GM12878 (cell line): Measurements from ENCODE around the gene SLIT1. TPM values are rescaled to one million over a fixed set of nuclear protein-coding genes. Genes with fewer than 3 reads are reported as not detected.

Source experiments
- ATAC-seq: fragments of 200-7000 bp; cut with Tn5 transposase; 3 replicates; pipeline ENCODE4 v1.9.1; 2020; ENCODE audit warnings: mild to moderate bottlenecking, moderate library complexity
- BruUV-seq: library from RNA; stranded (reverse); fragments of 400-500 nt; replicated peaks from 2 replicates; lab custom pipeline; 2021; lab: Mats Ljungman, UMichigan
- CTCF ChIA-PET: fragments of 300-600 bp; sonication (Branson Sonifier 250); formaldehyde crosslinking; extraction: SDS; loops from one replicate; lab custom pipeline; 2021; ENCODE audit warnings: inconsistent platforms; lab: Yijun Ruan, JAX
- POLR2A ChIA-PET: fragments of 350-600 bp; formaldehyde crosslinking; extraction: SDS; loops from one replicate; lab custom pipeline; 2021; ENCODE audit warnings: inconsistent platforms; lab: Charles Lee
- RAD21 ChIA-PET: fragments of 300-600 bp; sonication (Branson Sonifier 250); formaldehyde crosslinking; loops from one replicate; lab custom pipeline; 2023; ENCODE audit warnings: antibody characterized with exemption; ENCODE audit not compliant: unreplicated experiment; lab: Charles Lee
- SMC1A ChIA-PET: fragments of 300-600 bp; sonication (Branson Sonifier 250); formaldehyde crosslinking; loops from one replicate; lab custom pipeline; 2023; ENCODE audit not compliant: unreplicated experiment, uncharacterized antibody; lab: Charles Lee
- DNase-seq: peaks from one replicate; pipeline ENCODE4 v3.0.0-alpha.2; 2011; ENCODE audit warnings: low read depth, low spot score
- FAIRE-seq: peaks from 3 replicates; lab custom pipeline; 2011; peaks lifted over from hg19 to GRCh38; lab: Jason Lieb, UNC
- H2AFZ ChIP-seq: 2 replicates; pipeline ENCODE4 v1.6.0; 2011; ENCODE audit warnings: low read depth, low read length, control low read depth; ENCODE audit not compliant: control insufficient read depth
- H3K27ac ChIP-seq: 2 replicates; pipeline ENCODE4 v1.5.1; 2011; ENCODE audit warnings: control low read depth; ENCODE audit not compliant: control insufficient read depth, insufficient read depth
- H3K27me3 ChIP-seq, 2 experiments: replicated peaks in 1 of 2; 2 replicates each; pipeline versions ENCODE4 v1.6.0 to v1.6.1; 2011; ENCODE audit warnings: low read length in 1 of 2; ENCODE audit not compliant: control insufficient read depth in 2 of 2, insufficient read depth in 2 of 2
- H3K36me3 ChIP-seq, 2 experiments: 2 replicates each; pipeline ENCODE4 v1.5.1; 2011; ENCODE audit warnings: low read length in 1 of 2; ENCODE audit not compliant: control insufficient read depth in 2 of 2, insufficient read depth in 2 of 2
- H3K4me1 ChIP-seq: 2 replicates; pipeline ENCODE4 v1.6.1; 2011; ENCODE audit warnings: mild to moderate bottlenecking, low read length, moderate library complexity, mixed read lengths; ENCODE audit not compliant: control insufficient read depth, insufficient read depth
- H3K4me2 ChIP-seq: 2 replicates; pipeline ENCODE4 v1.6.0; 2011; ENCODE audit warnings: control low read depth; ENCODE audit not compliant: control insufficient read depth, insufficient read depth
- H3K4me3 ChIP-seq: fragments of 200-600 bp; sonication (generic); 2 replicates; pipeline ENCODE4 v1.5.1; 2016
- H3K79me2 ChIP-seq: 2 replicates; pipeline ENCODE4 v1.6.0; 2011; ENCODE audit warnings: low read length; ENCODE audit not compliant: control insufficient read depth, insufficient read depth
- H3K9ac ChIP-seq: 2 replicates; pipeline ENCODE4 v1.8.0; 2011; ENCODE audit warnings: low read length, control low read depth, mixed read lengths; ENCODE audit not compliant: control insufficient read depth, insufficient read depth
- H3K9me3 ChIP-seq: replicated peaks from 3 replicates; pipeline ENCODE4 v1.5.1; 2011; ENCODE audit warnings: mild to moderate bottlenecking, low read length; ENCODE audit not compliant: control insufficient read depth, insufficient read depth
- H4K20me1 ChIP-seq: 2 replicates; pipeline ENCODE4 v1.6.0; 2011; ENCODE audit not compliant: control insufficient read depth, insufficient read depth
- CHD2 ChIP-seq: IDR thresholded peaks from 2 replicates; pipeline ENCODE4 v1.6.1; 2011; ENCODE audit warnings: low read depth, low read length, improper control_type of control experiment, borderline replicate concordance
- CREB1 ChIP-seq: IDR thresholded peaks from 2 replicates; pipeline ENCODE4 v1.6.1; 2012; ENCODE audit warnings: low read depth, mild to moderate bottlenecking, inconsistent platforms
- EED ChIP-seq: sonication (generic); IDR thresholded peaks from 2 replicates; pipeline ENCODE4 v1.6.1; 2016; ENCODE audit warnings: antibody characterized with exemption, low read depth
- EGR1 ChIP-seq, 2 experiments: IDR thresholded peaks; 1 replicate in 1 of 2; 2 replicates in 1 of 2; pipeline ENCODE4 v1.6.1; 2011 to 2012; ENCODE audit warnings: low read depth in 2 of 2, low read length in 2 of 2, borderline replicate concordance in 1 of 2, mild to moderate bottlenecking in 1 of 2, moderate library complexity in 1 of 2
- IRF3 ChIP-seq: fragments of 450-650 bp; IDR thresholded peaks from 2 replicates; pipeline ENCODE4 v1.6.1; 2014; ENCODE audit warnings: mild to moderate bottlenecking
- JUNB ChIP-seq: IDR thresholded peaks from 2 replicates; pipeline ENCODE4 v1.6.1; 2016; ENCODE audit warnings: antibody characterized with exemption, mild to moderate bottlenecking
- NKRF ChIP-seq: fragments of 450-650 bp; conservative IDR thresholded peaks from 2 replicates; pipeline ENCODE4 v1.6.1; 2017; ENCODE audit warnings: mild to moderate bottlenecking, moderate library complexity
- POLR2AphosphoS2 ChIP-seq: IDR thresholded peaks from 2 replicates; pipeline ENCODE4 v1.6.1; 2011; ENCODE audit warnings: low read depth, mild to moderate bottlenecking, low read length, improper control_type of control experiment, moderate library complexity
- SMC3 ChIP-seq: IDR thresholded peaks from 2 replicates; pipeline ENCODE4 v1.6.1; 2011; ENCODE audit warnings: low read length, improper control_type of control experiment, borderline replicate concordance
- SREBF1 ChIP-seq: IDR thresholded peaks from 2 replicates; pipeline ENCODE4 v1.6.1; 2012; ENCODE audit warnings: mild to moderate bottlenecking, low read length
- TBL1XR1 ChIP-seq: IDR thresholded peaks from 2 replicates; pipeline ENCODE4 v1.6.1; 2012; ENCODE audit warnings: low read depth, low read length, improper control_type of control experiment
- WRNIP1 ChIP-seq: IDR thresholded peaks from 2 replicates; pipeline ENCODE4 v1.6.1; 2011; ENCODE audit warnings: low read depth, low read length, improper control_type of control experiment, borderline replicate concordance
- ZNF207 ChIP-seq: fragments of 450-650 bp; IDR thresholded peaks from 2 replicates; pipeline ENCODE4 v1.6.1; 2014; ENCODE audit warnings: antibody characterized with exemption, mild to moderate bottlenecking, borderline replicate concordance
- WGBS: methylation state at CpG from one replicate; pipeline ENCODE4 v1.1.6; 2016; ENCODE audit warnings: low lambda C conversion rate; ENCODE audit not compliant: insufficient replicate concordance, insufficient coverage; ENCODE audit errors: missing lambda C conversion rate; 5-methylcytosine and 5-hydroxymethylcytosine counted together
- in situ Hi-C: fragments of 300-500 bp; cut with MboI; formaldehyde crosslinking; loops from 9 replicates; pipeline ENCODE4 v1.14.3; 2018; ENCODE audit warnings: mixed read lengths
- intact Hi-C: fragments of 100-400 bp; cut with micrococcal nuclease; formaldehyde crosslinking; loops from one replicate; pipeline ENCODE4 v1.14.2; 2022; ENCODE audit not compliant: unreplicated experiment
- polyA plus RNA-seq, 11 experiments: library from polyadenylated mRNA; depleted of rRNA in 4 of 11; unstranded in 6 of 11; stranded (reverse) in 5 of 11; fragments of >200 nt; fragmentation: Nextera tagmentation in 4 of 11; fragmentation: Illumina TruSeq in 1 of 11; extraction: Ambion mirVana in 4 of 11; extraction: Trizol in 1 of 11; gene quantifications; 1 replicate in 1 of 11; 2 replicates in 10 of 11; pipeline versions ENCODE4 v1.2.1 to v1.2.3, GENCODE V29; 2011 to 2016; ENCODE audit warnings: inconsistent platforms in 2 of 11, missing spikeins in 2 of 11, low read depth in 1 of 11
- total RNA-seq, 4 experiments: library from RNA; depleted of rRNA in 3 of 4; stranded (reverse); fragments of >200 nt in 3 of 4; fragmentation: Illumina TruSeq in 1 of 4; extraction: Trizol in 1 of 4; gene quantifications; 2 replicates each; pipeline versions ENCODE4 v1.2.1 to v1.2.3, GENCODE V29; 2013 to 2021
- TF ChIP-seq, protein P1 (sequence below): IDR thresholded peaks from 2 replicates; pipeline ENCODE4 v1.6.1; 2011; ENCODE audit warnings: mild to moderate bottlenecking, low read depth, low read length, moderate library complexity; ENCODE audit not compliant: insufficient replicate concordance
- TF ChIP-seq, protein P2 (sequence below): IDR thresholded peaks from 2 replicates; pipeline ENCODE4 v1.6.1; 2011; ENCODE audit warnings: low read depth, mild to moderate bottlenecking, low read length, moderate library complexity, borderline replicate concordance; ENCODE audit errors: extremely low read depth

Gene SLIT1
- total and polyA plus RNA-seq, 10 of the 15 experiments (the other 5 are each of a cell fraction or from before 2014, with no cell fraction given), result 0.04 to 0.19 (median 0.06) TPM; not detected in 4

DNA sequence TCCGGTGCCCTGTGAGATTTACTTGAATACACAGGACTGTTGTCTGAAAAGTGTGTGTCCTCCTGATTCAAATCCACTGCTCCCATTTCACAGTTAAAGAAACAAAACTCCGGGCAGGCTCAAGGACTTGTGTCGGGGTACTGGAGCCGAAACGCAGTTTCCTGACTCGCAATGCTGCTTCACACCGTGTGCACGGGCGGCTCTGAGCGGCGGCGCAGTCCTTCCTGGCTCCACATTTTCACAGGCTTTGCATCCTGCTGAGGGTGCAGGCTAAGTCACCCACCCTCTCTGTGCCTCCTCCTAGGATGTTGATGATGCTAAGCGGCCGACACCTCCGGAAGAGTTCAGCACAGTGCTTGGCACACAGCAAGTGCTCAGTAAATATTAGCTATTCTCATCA lies 65.4 kb downstream of the SLIT1 start:
- intact Hi-C loops, result loop anchor here (10.0 kb wide), 1 partner anchor 1944 kb away; no protein-coding TSS in a partner anchor
- Histone ChIP-seq H3K9ac (no peak overlapping the region), H3K4me2 (no peak overlapping the region), H3K4me1 (no peaks in the 10 kb centered on the region)
- no peak for ATAC-seq
- ChIA-PET SMC1A (interaction anchor here (0.5 to 1.9 kb wide), 2 partner anchors 18 to 88 kb away, joined by 3 to 5 read pairs; no protein-coding TSS in a partner anchor), CTCF (interaction anchor here (0.6 to 8.7 kb wide), 5 partner anchors 8 to 90 kb away, joined by 3 to 103 read pairs (median 4); no protein-coding TSS in a partner anchor), POLR2A (interaction anchor here (0.6 kb wide), 1 partner anchor 132 kb away, joined by 3 read pairs; no protein-coding TSS in a partner anchor)
- TF ChIP-seq EED (no peak), SMC3 (no peak), IRF3 (no peak), WRNIP1 (no peak), NKRF (no peak), CREB1 (no peak), ZNF207 (no peak), EGR1 (IDR thresholded peaks at IDR 0.05; ENCODE audit: borderline replicate concordance in 1 of 2, low read depth in 2 of 2, low read length in 2 of 2) (no peak), POLR2AphosphoS2 (no peak), CHD2 (no peak), TBL1XR1 (no peak), JUNB (no peak), SREBF1 (no peak)
- TF ChIP-seq, protein P1, sequence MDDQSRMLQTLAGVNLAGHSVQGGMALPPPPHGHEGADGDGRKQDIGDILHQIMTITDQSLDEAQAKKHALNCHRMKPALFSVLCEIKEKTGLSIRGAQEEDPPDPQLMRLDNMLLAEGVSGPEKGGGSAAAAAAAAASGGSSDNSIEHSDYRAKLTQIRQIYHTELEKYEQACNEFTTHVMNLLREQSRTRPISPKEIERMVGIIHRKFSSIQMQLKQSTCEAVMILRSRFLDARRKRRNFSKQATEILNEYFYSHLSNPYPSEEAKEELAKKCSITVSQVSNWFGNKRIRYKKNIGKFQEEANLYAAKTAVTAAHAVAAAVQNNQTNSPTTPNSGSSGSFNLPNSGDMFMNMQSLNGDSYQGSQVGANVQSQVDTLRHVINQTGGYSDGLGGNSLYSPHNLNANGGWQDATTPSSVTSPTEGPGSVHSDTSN, result no peak
- TF ChIP-seq, protein P2, sequence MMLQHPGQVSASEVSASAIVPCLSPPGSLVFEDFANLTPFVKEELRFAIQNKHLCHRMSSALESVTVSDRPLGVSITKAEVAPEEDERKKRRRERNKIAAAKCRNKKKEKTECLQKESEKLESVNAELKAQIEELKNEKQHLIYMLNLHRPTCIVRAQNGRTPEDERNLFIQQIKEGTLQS, result no peak
- TF ChIP-seq, all 136 proteins: peak for 0
- RAD21 ChIA-PET, result interaction anchor here (1.6 kb wide), 1 partner anchor 90 kb away, joined by 8 read pairs; no protein-coding TSS in a partner anchor
- Histone ChIP-seq H3K4me3 (no peak overlapping the region), H3K79me2 (no peaks in the 10 kb centered on the region), H3K9me3 (no peaks in the 10 kb centered on the region), H2AFZ (no peak overlapping the region), H3K27ac (no peak overlapping the region), H3K36me3 (no peaks in the 10 kb centered on the region), H3K27me3 (peaks cover 0 to 2% of the 10 kb centered on the region in 2 experiments; a peak in 2 of 4 replicates), H4K20me1 (no peaks in the 10 kb centered on the region)
- in situ Hi-C loops, result no loop called here
- no TSS peak for BruUV-seq
- no peak for FAIRE-seq
- WGBS, result 64% methylated on average over 14 of the region's 15 CpGs
- DNase-seq, result no peak
